Fibroblast of lung (primary cell): ENCODE results near the gene OR14C36. TPM values are rescaled to one million over a fixed set of nuclear protein-coding genes. Genes with fewer than 3 reads are reported as not detected.
"Not testable (repeated sequence)": the region's sequence is repeated elsewhere in the genome, so short reads cannot be mapped to it uniquely, and the experiment has no call there.

Experiments used
- DNase-seq, 2 donors: peaks; one replicate each; pipeline versions ENCODE4 v3.0.0 to v3.0.0-alpha.2; 2010; ENCODE audit warnings: low read depth in 2 of 2
- H2AFZ ChIP-seq: 2 replicates; pipeline ENCODE4 v1.5.1; 2012; ENCODE audit warnings: low read length, control low read depth, inconsistent platforms
- H3K27ac ChIP-seq: 2 replicates; pipeline ENCODE4 v1.5.1; 2011; ENCODE audit warnings: low read length, control low read depth; ENCODE audit not compliant: insufficient read depth
- H3K27me3 ChIP-seq: 2 replicates; pipeline ENCODE4 v1.5.1; 2011; ENCODE audit warnings: mild to moderate bottlenecking, low read length; ENCODE audit not compliant: control insufficient read depth, insufficient read depth
- H3K36me3 ChIP-seq: 2 replicates; pipeline ENCODE4 v1.5.1; 2011; ENCODE audit warnings: low read length; ENCODE audit not compliant: control insufficient read depth, insufficient read depth
- H3K4me1 ChIP-seq: 2 replicates; pipeline ENCODE4 v1.5.1; 2011; ENCODE audit warnings: low read length; ENCODE audit not compliant: control insufficient read depth, insufficient read depth; ENCODE audit errors: extremely low read depth
- H3K4me2 ChIP-seq: 2 replicates; pipeline ENCODE4 v1.5.1; 2011; ENCODE audit warnings: low read length, control low read depth; ENCODE audit not compliant: insufficient read depth; ENCODE audit errors: extremely low read depth
- H3K4me3 ChIP-seq, 4 experiments: fragments of 200-600 bp in 1 of 4; sonication (generic) in 1 of 4; replicated peaks in 1 of 4; 2 replicates each; pipeline ENCODE4 v1.5.1; 2011 to 2016; ENCODE audit warnings: low read length in 4 of 4, low read depth in 3 of 4, mild to moderate bottlenecking in 3 of 4, control low read depth in 2 of 4, inconsistent platforms in 1 of 4, mixed read lengths in 1 of 4; ENCODE audit not compliant: insufficient read depth in 1 of 4; ENCODE audit errors: control extremely low read depth in 1 of 4
- H3K79me2 ChIP-seq: 2 replicates; pipeline ENCODE4 v1.5.1; 2012; ENCODE audit warnings: mild to moderate bottlenecking, low read length, inconsistent platforms; ENCODE audit not compliant: control insufficient read depth, insufficient read depth
- H3K9ac ChIP-seq: 2 replicates; pipeline ENCODE4 v1.5.1; 2011; ENCODE audit warnings: mild to moderate bottlenecking, low read length, control low read depth; ENCODE audit not compliant: insufficient read depth
- H3K9me3 ChIP-seq: 2 replicates; pipeline ENCODE4 v1.5.1; 2012; ENCODE audit warnings: low read depth, low read length; ENCODE audit not compliant: control insufficient read depth, insufficient read depth
- H4K20me1 ChIP-seq: 2 replicates; pipeline ENCODE4 v1.5.1; 2011; ENCODE audit warnings: low read length; ENCODE audit not compliant: control insufficient read depth, insufficient read depth; ENCODE audit errors: extremely low read depth
- CTCF ChIP-seq, 2 donors: IDR thresholded peaks in 1 of 2; conservative IDR thresholded peaks in 1 of 2; 1 replicate in 1 of 2; 2 replicates in 1 of 2; pipeline ENCODE4 v1.5.1; 2011 to 2012; ENCODE audit warnings: low read length in 2 of 2, control low read depth in 1 of 2, inconsistent platforms in 1 of 2, low read depth in 1 of 2, mild to moderate bottlenecking in 1 of 2
- EZH2 ChIP-seq: IDR thresholded peaks from 2 replicates; pipeline ENCODE4 v1.5.1; 2012; ENCODE audit warnings: low read length, control low read depth, mild to moderate bottlenecking; ENCODE audit errors: missing control alignments
- polyA minus RNA-seq: library from RNA; depleted of rRNA, polyadenylated mRNA; stranded (reverse); fragments of >200 nt; gene quantifications from 2 replicates; pipeline ENCODE4 v1.2.3, GENCODE V29; 2011; ENCODE audit warnings: low replicate concordance
- polyA plus RNA-seq, 2 donors: library from polyadenylated mRNA; depleted of rRNA in 1 of 2; stranded (reverse) in 1 of 2; unstranded in 1 of 2; fragments of >200 nt; gene quantifications; 2 replicates each; pipeline ENCODE4 v1.2.1, GENCODE V29; 2011 to 2012; ENCODE audit warnings: missing spikeins in 1 of 2
- total RNA-seq: library from RNA; depleted of rRNA; stranded (reverse); fragments of >200 nt; gene quantifications from 2 replicates; pipeline ENCODE4 v1.2.1, GENCODE V29; 2014

OR14C36 gene
- total RNA-seq (not detected in 2 replicates), polyA plus RNA-seq (not detected in 2 replicates), polyA minus RNA-seq (not detected in 2 replicates)
- not detected in 2 replicates for polyA plus RNA-seq (2012)

- Histone ChIP-seq H3K4me3 (no peak within 1 kb of the TSS), H2AFZ (no peak within 1 kb of the TSS), H3K9ac (no peak within 1 kb of the TSS), H4K20me1 (no peaks in the 10 kb centered on the region), H3K79me2 (no peaks in the 10 kb centered on the region), H3K9me3 (no peaks in the 10 kb centered on the region), H3K36me3 (no peaks in the 10 kb centered on the region), H3K4me2 (no peak within 1 kb of the TSS), H3K4me1 (no peaks in the 10 kb centered on the region), H3K27me3 (no peaks in the 10 kb centered on the region), H3K27ac (no peak within 1 kb of the TSS)
- no peak for DNase-seq
- no peak for TF ChIP-seq EZH2
- no peak for TF ChIP-seq CTCF (conservative IDR thresholded peaks at IDR 0.05 in 1 of 2, IDR thresholded peaks at IDR 0.05 in 1 of 2; ENCODE audit: low read depth in 1 of 2, low read length in 2 of 2)
Observed at GRCh38 chr1:248348475-248348874, at the start of gene OR14C36. TSS of gene OR14C36 (plus strand) at chr1:248348775. CDS start at chr1:248348775, 0 bp downstream.

GRCh38 chr1:248303324-248303723 lies 45.3 kb upstream of the OR14C36 start, which contains the start of gene OR2T12:
TSS of gene OR2T12 (minus strand) at chr1:248303424. CDS start at chr1:248295578, 7,846 bp downstream.
- no peaks in the 10 kb centered on the region for H3K27me3 ChIP-seq
- no peaks in the 10 kb centered on the region for H3K9me3 ChIP-seq
- no peaks in the 10 kb centered on the region for H4K20me1 ChIP-seq
- no peak within 1 kb of the TSS for H3K4me3 ChIP-seq
- no peak within 1 kb of the TSS for H3K9ac ChIP-seq
- no peak within 1 kb of the TSS for H2AFZ ChIP-seq
- H3K79me2 ChIP-seq, result no peaks in the 10 kb centered on the region
- no peaks in the 10 kb centered on the region for H3K36me3 ChIP-seq
- no peaks in the 10 kb centered on the region for H3K4me1 ChIP-seq
- TF ChIP-seq EZH2 (no peak), CTCF (conservative IDR thresholded peaks at IDR 0.05 in 1 of 2, IDR thresholded peaks at IDR 0.05 in 1 of 2; ENCODE audit: low read depth in 1 of 2, low read length in 2 of 2) (no peak)
- H3K27ac ChIP-seq, result no peak within 1 kb of the TSS
- no peak within 1 kb of the TSS for H3K4me2 ChIP-seq
- DNase-seq, result no peak

- H2AFZ ChIP-seq, H3K9ac ChIP-seq, H3K36me3 ChIP-seq, H3K4me2 ChIP-seq, H3K27me3 ChIP-seq, H3K27ac ChIP-seq, H4K20me1 ChIP-seq, H3K4me3 ChIP-seq, DNase-seq, H3K9me3 ChIP-seq, H3K4me1 ChIP-seq, H3K79me2 ChIP-seq: not testable (repeated sequence)
Observed at GRCh38 chr1:248305672-248306071, 42.9 kb upstream of the OR14C36 start.
